ENCODE measurements around the gene CCDC13. TPM values are rescaled to one million over a fixed set of nuclear protein-coding genes. Genes with fewer than 3 reads are reported as not detected.

The CCDC13 gene
- total RNA-seq, 2 experiments from 2014 or later = 0.63 TPM; not detected in 1

- H3K27me3 Mint-ChIP-seq (ENCODE audit: low read depth) = no peaks in the 10 kb centered on the region
- CTCF ChIA-PET = interaction anchor here (1.3 to 1.7 kb wide), 2 partner anchors 15 to 35 kb away, joined by 8 to 9 read pairs; no protein-coding TSS in a partner anchor
- no peak overlapping the region for H3K27ac Mint-ChIP-seq
- H3K9me3 Mint-ChIP-seq (ENCODE audit: insufficient read depth) = no peaks in the 10 kb centered on the region
- peaks cover 30% of the 10 kb centered on the region for H3K36me3 Mint-ChIP-seq (ENCODE audit: low read depth)
- H3K4me1 Mint-ChIP-seq (ENCODE audit: low read depth) = peaks cover 17% of the 10 kb centered on the region
- POLR2A ChIA-PET = no interaction called here
- no peak overlapping the region for H3K4me3 Mint-ChIP-seq
- ATAC-seq (no peak), DNase-seq (no peak)
Observed at GRCh38 chr3:42795621-42796181, 22.6 kb upstream of the CCDC13 start.

GRCh38 chr3:42790714-42791229, 17.7 kb upstream of the CCDC13 start:
- DNase-seq = no peak
- no peak overlapping the region for H3K27ac Mint-ChIP-seq
- peaks cover 2% of the 10 kb centered on the region for H3K4me1 Mint-ChIP-seq (ENCODE audit: low read depth)
- no peak for ATAC-seq
- ChIA-PET POLR2A (no interaction called here), CTCF (no interaction called here)
- H3K4me3 Mint-ChIP-seq = no peak overlapping the region
- H3K36me3 Mint-ChIP-seq (ENCODE audit: low read depth) = peaks cover 33% of the 10 kb centered on the region
- no peaks in the 10 kb centered on the region for H3K27me3 Mint-ChIP-seq (ENCODE audit: low read depth)
- H3K9me3 Mint-ChIP-seq (ENCODE audit: insufficient read depth) = no peaks in the 10 kb centered on the region

- ChIA-PET CTCF (interaction anchor here (1.3 kb wide), 1 partner anchor 44 kb away, joined by 4 read pairs; no protein-coding TSS in a partner anchor), POLR2A (interaction anchor here (0.6 kb wide), 1 partner anchor 22 kb away, joined by 3 read pairs; the partner anchor contains the start of gene ACKR2)
- Mint-ChIP-seq H3K27me3 (ENCODE audit: low read depth) (no peaks in the 10 kb centered on the region), H3K4me3 (no peak overlapping the region), H3K9me3 (ENCODE audit: insufficient read depth) (no peaks in the 10 kb centered on the region), H3K4me1 (ENCODE audit: low read depth) (no peaks in the 10 kb centered on the region), H3K27ac (no peak overlapping the region), H3K36me3 (ENCODE audit: low read depth) (peaks cover 36% of the 10 kb centered on the region)
- ATAC-seq (no peak), DNase-seq (no peak)
Observed at GRCh38 chr3:42786631-42787030, 13.6 kb upstream of the CCDC13 start.

- Mint-ChIP-seq H3K4me1 (ENCODE audit: low read depth) (no peaks in the 10 kb centered on the region), H3K36me3 (ENCODE audit: low read depth) (peaks cover 34% of the 10 kb centered on the region), H3K27me3 (ENCODE audit: low read depth) (no peaks in the 10 kb centered on the region), H3K9me3 (ENCODE audit: insufficient read depth) (no peaks in the 10 kb centered on the region), H3K27ac (no peak overlapping the region), H3K4me3 (no peak overlapping the region)
- DNase-seq (no peak), ATAC-seq (no peak)
- POLR2A ChIA-PET = no interaction called here
- CTCF ChIA-PET = interaction anchor here (1.6 kb wide), 1 partner anchor 18 kb away, joined by 4 read pairs; the partner anchor contains the start of gene HIGD1A
Observed at GRCh38 chr3:42786212-42786611, 13.2 kb upstream of the CCDC13 start.

DNA sequence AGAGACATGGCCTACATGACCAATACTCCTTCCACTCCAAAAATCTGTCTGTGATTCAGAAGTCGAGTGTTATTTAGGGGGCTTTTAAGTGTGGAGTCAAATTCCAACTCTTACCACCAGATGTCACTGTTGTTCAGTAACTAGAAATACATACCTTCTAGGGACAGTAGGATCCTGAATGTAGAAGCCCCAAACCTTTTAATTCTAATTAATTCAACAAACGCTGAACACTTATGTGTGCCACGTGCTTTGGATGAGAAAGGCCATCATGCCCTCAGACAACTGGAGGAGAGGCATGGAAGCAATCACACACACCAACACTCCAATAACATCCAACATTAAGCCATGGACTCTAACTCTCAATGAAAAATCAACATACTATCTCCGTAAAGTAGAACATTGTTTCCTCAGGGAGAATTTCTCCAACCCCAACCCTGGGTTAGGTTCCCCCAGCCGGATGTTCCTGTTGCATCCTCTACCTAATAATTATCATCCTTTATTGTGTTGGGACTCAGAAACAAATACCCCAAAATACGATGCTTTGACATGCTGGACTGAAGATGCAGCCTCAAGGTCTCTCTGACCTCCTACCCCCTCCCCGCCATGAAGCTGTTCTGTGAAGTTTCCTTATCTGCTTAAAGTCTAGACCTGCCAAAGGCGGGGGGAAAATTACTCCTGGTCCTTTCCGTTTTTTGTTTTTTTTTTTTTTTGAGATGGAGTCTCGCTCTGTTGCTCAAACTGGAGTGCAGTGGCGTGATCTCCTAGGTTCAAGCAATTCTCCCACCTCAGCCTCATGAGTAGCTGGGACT, 8.0 kb upstream of the CCDC13 start:
- H3K9me3 Mint-ChIP-seq (ENCODE audit: insufficient read depth) = no peaks in the 10 kb centered on the region
- no peaks in the 10 kb centered on the region for H3K4me1 Mint-ChIP-seq (ENCODE audit: low read depth)
- H3K36me3 Mint-ChIP-seq (ENCODE audit: low read depth) = peaks cover 20% of the 10 kb centered on the region
- ATAC-seq (peak; percentile 87), DNase-seq (peak; percentile 63)
- ChIA-PET POLR2A (no interaction called here), CTCF (interaction anchor here (0.8 to 4.7 kb wide), 8 partner anchors 12 to 113 kb away, joined by 3 to 23 read pairs (median 6); partner anchors contain the start of gene HIGD1A)
- H3K27me3 Mint-ChIP-seq (ENCODE audit: low read depth) = no peaks in the 10 kb centered on the region
- H3K27ac Mint-ChIP-seq = no peak overlapping the region
- H3K4me3 Mint-ChIP-seq = no peak overlapping the region

GRCh38 chr3:42780398-42780797, 7.3 kb upstream of the CCDC13 start:
- H3K27ac Mint-ChIP-seq = no peak overlapping the region
- peaks cover 15% of the 10 kb centered on the region for H3K36me3 Mint-ChIP-seq (ENCODE audit: low read depth)
- ATAC-seq (no peak), DNase-seq (no peak)
- no peaks in the 10 kb centered on the region for H3K4me1 Mint-ChIP-seq (ENCODE audit: low read depth)
- H3K27me3 Mint-ChIP-seq (ENCODE audit: low read depth) = no peaks in the 10 kb centered on the region
- ChIA-PET POLR2A (no interaction called here), CTCF (interaction anchor here (0.6 to 4.7 kb wide), 16 partner anchors 10 to 182 kb away, joined by 3 to 23 read pairs (median 4); no protein-coding TSS in a partner anchor)
- H3K9me3 Mint-ChIP-seq (ENCODE audit: insufficient read depth) = no peaks in the 10 kb centered on the region
- H3K4me3 Mint-ChIP-seq = no peak overlapping the region

GRCh38 chr3:42778644-42779043, 5.6 kb upstream of the CCDC13 start:
- POLR2A ChIA-PET = no interaction called here
- Mint-ChIP-seq H3K4me1 (ENCODE audit: low read depth) (peaks cover under 1% of the 10 kb centered on the region), H3K27me3 (ENCODE audit: low read depth) (no peaks in the 10 kb centered on the region), H3K27ac (no peak overlapping the region), H3K9me3 (ENCODE audit: insufficient read depth) (no peaks in the 10 kb centered on the region), H3K36me3 (ENCODE audit: low read depth) (peaks cover 10% of the 10 kb centered on the region), H3K4me3 (no peak overlapping the region)
- CTCF ChIA-PET = interaction anchor here (0.9 to 4.7 kb wide), 8 partner anchors 22 to 103 kb away, joined by 3 to 23 read pairs (median 10); no protein-coding TSS in a partner anchor
- no peak for DNase-seq
- no peak for ATAC-seq

DNA sequence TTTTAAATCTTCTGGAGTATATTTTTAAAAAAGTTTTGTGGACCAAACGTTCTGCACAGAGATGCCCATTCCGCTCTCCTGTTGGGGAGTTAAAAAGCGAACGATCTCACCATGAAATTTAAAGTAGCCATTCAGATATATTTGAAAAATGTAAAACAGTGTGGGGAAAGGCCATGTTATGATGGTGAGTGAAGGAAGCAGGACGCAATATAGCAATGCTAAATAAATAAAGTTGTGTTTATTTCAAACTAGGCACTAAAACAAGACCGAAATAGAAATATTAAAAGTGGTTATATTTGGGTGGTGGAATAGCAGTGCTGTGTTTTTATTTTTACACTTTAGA, 327 bp upstream of the CCDC13 start:
- ATAC-seq (peak; percentile 16), DNase-seq (no peak)
- Mint-ChIP-seq H3K4me1 (ENCODE audit: low read depth) (peaks cover 12% of the 10 kb centered on the region), H3K36me3 (ENCODE audit: low read depth) (no peaks in the 10 kb centered on the region), H3K27me3 (ENCODE audit: low read depth) (peaks cover 8% of the 10 kb centered on the region), H3K4me3 (peak overlapping the region; percentile 79), H3K9me3 (ENCODE audit: insufficient read depth) (no peaks in the 10 kb centered on the region), H3K27ac (peak overlapping the region; percentile 77)
- POLR2A ChIA-PET = no interaction called here
- CTCF ChIA-PET = no interaction called here

GRCh38 chr3:42771271-42771670, 1.8 kb downstream of the CCDC13 start:
- DNase-seq (no peak), ATAC-seq (no peak)
- no peak overlapping the region for H3K27ac Mint-ChIP-seq
- H3K27me3 Mint-ChIP-seq (ENCODE audit: low read depth) = peaks cover 10% of the 10 kb centered on the region
- H3K9me3 Mint-ChIP-seq (ENCODE audit: insufficient read depth) = no peaks in the 10 kb centered on the region
- POLR2A ChIA-PET = no interaction called here
- H3K4me1 Mint-ChIP-seq (ENCODE audit: low read depth) = peaks cover 12% of the 10 kb centered on the region
- CTCF ChIA-PET = interaction anchor here (1.6 to 1.9 kb wide), 2 partner anchors 9 to 60 kb away, joined by 4 to 7 read pairs; no protein-coding TSS in a partner anchor
- H3K4me3 Mint-ChIP-seq = no peak overlapping the region
- no peaks in the 10 kb centered on the region for H3K36me3 Mint-ChIP-seq (ENCODE audit: low read depth)

GRCh38 chr3:42769477-42770131, 3.4 kb downstream of the CCDC13 start:
- Mint-ChIP-seq H3K27ac (no peak overlapping the region), H3K4me3 (no peak overlapping the region), H3K4me1 (ENCODE audit: low read depth) (peaks cover 12% of the 10 kb centered on the region), H3K27me3 (ENCODE audit: low read depth) (peaks cover 15% of the 10 kb centered on the region), H3K9me3 (ENCODE audit: insufficient read depth) (no peaks in the 10 kb centered on the region), H3K36me3 (ENCODE audit: low read depth) (no peaks in the 10 kb centered on the region)
- ChIA-PET POLR2A (no interaction called here), CTCF (interaction anchor here (0.6 to 1.6 kb wide), 2 partner anchors 10 to 58 kb away, joined by 3 to 4 read pairs; no protein-coding TSS in a partner anchor)
- ATAC-seq (no peak), DNase-seq (no peak)

DNA sequence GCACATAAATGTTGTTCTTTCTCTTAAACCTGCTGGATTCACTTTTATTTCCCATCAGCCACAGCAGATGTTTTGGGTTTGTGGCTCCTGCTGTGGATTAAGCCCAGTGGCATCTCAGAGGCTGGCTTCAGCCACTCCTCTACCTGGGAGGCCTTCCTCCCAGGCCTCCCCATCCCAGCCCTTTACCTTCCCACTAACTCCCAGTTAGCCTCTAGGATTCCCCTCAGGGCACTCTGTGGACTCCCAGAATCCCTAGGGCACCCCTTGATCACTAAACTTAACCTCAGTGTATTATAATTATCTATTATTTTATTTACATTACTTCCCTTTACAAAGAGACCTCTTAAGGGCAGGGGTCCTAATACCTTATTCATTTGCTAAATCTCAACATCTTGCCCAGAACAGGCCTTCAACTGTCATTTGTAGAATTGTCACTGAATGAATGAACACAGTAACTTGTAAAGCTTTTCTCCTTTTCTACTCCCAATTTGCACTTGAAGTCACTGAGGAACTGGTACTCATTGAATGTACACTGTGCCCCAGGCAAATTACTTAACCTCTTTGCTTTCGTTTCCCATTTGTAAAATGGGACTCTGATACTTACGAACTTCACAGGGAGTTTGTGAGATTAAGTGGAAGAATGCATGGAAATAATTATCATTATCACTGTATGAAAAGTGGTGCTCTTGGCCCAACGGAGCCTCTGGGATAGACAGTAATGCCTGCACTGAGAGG, 8.3 kb downstream of the CCDC13 start:
- DNase-seq = no peak
- Mint-ChIP-seq H3K4me3 (no peak overlapping the region), H3K36me3 (ENCODE audit: low read depth) (no peaks in the 10 kb centered on the region), H3K4me1 (ENCODE audit: low read depth) (no peaks in the 10 kb centered on the region), H3K27me3 (ENCODE audit: low read depth) (peaks cover 7% of the 10 kb centered on the region), H3K27ac (no peak overlapping the region), H3K9me3 (ENCODE audit: insufficient read depth) (no peaks in the 10 kb centered on the region)
- ChIA-PET CTCF (no interaction called here), POLR2A (no interaction called here)
- no peak for ATAC-seq
